Prostate gland (tissue), 2 donors: ENCODE measurements around the gene CFAP54.

Source experiments
- CTCF ChIP-seq, 4 experiments: fragments of 200-600 bp in 2 of 4; fragments of 450-650 bp in 2 of 4; sonication (generic) in 2 of 4; IDR thresholded peaks; 1 replicate in 3 of 4; 2 replicates in 1 of 4; pipeline ENCODE4 v1.5.1; 2016 to 2019; ENCODE audit warnings: antibody characterized with exemption in 4 of 4, mild to moderate bottlenecking in 2 of 4, moderate library complexity in 2 of 4
- POLR2A ChIP-seq: fragments of 450-650 bp; IDR thresholded peaks from one replicate; pipeline ENCODE4 v1.6.1; 2016; ENCODE audit warnings: antibody characterized with exemption, mild to moderate bottlenecking

- TF ChIP-seq POLR2A (no peak), CTCF (IDR thresholded peaks at IDR 0.05) (no peak)
Observed at GRCh38 chr12:96862326-96862725, 372.9 kb downstream of the CFAP54 start.
